SK-N-SH (cell line): ENCODE measurements around the gene KIF1A.

ENCODE experiments used
- CHD2 ChIP-seq: fragments of 150-350 bp; IDR thresholded peaks from 2 replicates; pipeline ENCODE4 v1.6.1; 2018; ENCODE audit warnings: low read length; ENCODE audit not compliant: partially characterized antibody
- CTCF ChIP-seq: fragments of 200-600 bp; sonication (generic); IDR thresholded peaks from 2 replicates; pipeline ENCODE4 v1.6.1; 2017; ENCODE audit warnings: antibody characterized with exemption, mild to moderate bottlenecking, moderate library complexity
- EZH2phosphoT487 ChIP-seq: fragments of 200-600 bp; sonication (generic); IDR thresholded peaks from 2 replicates; pipeline ENCODE4 v1.6.1; 2017; ENCODE audit warnings: low read depth, mixed run types, mild to moderate bottlenecking, antibody characterized with exemption, moderate library complexity, borderline replicate concordance
- FOXM1 ChIP-seq: IDR thresholded peaks from 2 replicates; pipeline ENCODE4 v1.4.0; 2012; ENCODE audit warnings: low read depth, mild to moderate bottlenecking
- GABPA ChIP-seq: IDR thresholded peaks from 2 replicates; pipeline ENCODE4 v1.4.0; 2012; ENCODE audit warnings: low read depth, mild to moderate bottlenecking
- GATA2 ChIP-seq: sonication (generic); formaldehyde crosslinking; IDR thresholded peaks from 2 replicates; pipeline ENCODE4 v1.5.0; 2020; ENCODE audit warnings: mild to moderate bottlenecking, missing genetic modification reagents
- MEF2A ChIP-seq: IDR thresholded peaks from 2 replicates; pipeline ENCODE4 v1.4.0; 2012; ENCODE audit warnings: low read depth, borderline replicate concordance
- MXI1 ChIP-seq: IDR thresholded peaks from 2 replicates; pipeline ENCODE4 v1.6.1; 2012; ENCODE audit warnings: mild to moderate bottlenecking, low read depth, low read length, improper control_type of control experiment
- POLR2AphosphoS5 ChIP-seq: IDR thresholded peaks from 2 replicates; pipeline ENCODE4 v1.6.1; 2012; ENCODE audit warnings: low read depth, low read length
- REST ChIP-seq: IDR thresholded peaks from 2 replicates; pipeline ENCODE4 v1.6.1; 2012; ENCODE audit warnings: mild to moderate bottlenecking, low read depth, low read length, moderate library complexity
- RXRA ChIP-seq: IDR thresholded peaks from 2 replicates; pipeline ENCODE4 v1.4.0; 2012; ENCODE audit warnings: low read depth, mild to moderate bottlenecking, borderline replicate concordance
- TAF1 ChIP-seq: IDR thresholded peaks from 2 replicates; pipeline ENCODE4 v1.6.1; 2012; ENCODE audit warnings: low read depth, mild to moderate bottlenecking, low read length, moderate library complexity, borderline replicate concordance
- YY1 ChIP-seq: IDR thresholded peaks from 2 replicates; pipeline ENCODE4 v1.4.0; 2012; ENCODE audit warnings: low read depth, mild to moderate bottlenecking

GRCh38 chr2:240737512-240737911, 82.5 kb downstream of the KIF1A start:
- no peak for TF ChIP-seq GATA2
- TF ChIP-seq CTCF, result no peak
- no peak for TF ChIP-seq YY1
- TF ChIP-seq GABPA, result no peak
- no peak for TF ChIP-seq POLR2AphosphoS5
- no peak for TF ChIP-seq EZH2phosphoT487
- no peak for TF ChIP-seq CHD2
- no peak for TF ChIP-seq TAF1
- TF ChIP-seq MEF2A, result no peak
- TF ChIP-seq RXRA, result no peak
- no peak for TF ChIP-seq FOXM1
- TF ChIP-seq MXI1, result no peak
- TF ChIP-seq REST, result no peak
